Natural killer cell (primary cell): ENCODE results near the gene TUBB1. TPM values are rescaled to one million over a fixed set of nuclear protein-coding genes. Genes with fewer than 3 reads are reported as not detected.

ENCODE experiments used
- ATAC-seq, 3 donors: fragments of 150-1000 bp in 2 of 3; fragments of 200-7000 bp in 1 of 3; cut with Tn5 transposase; 1 replicate in 1 of 3; 2 replicates in 2 of 3; pipeline ENCODE4 v1.10.0; 2021; ENCODE audit warnings: mild to moderate bottlenecking in 2 of 3, moderate library complexity in 2 of 3
- DNase-seq, 2 donors: peaks; one replicate each; pipeline versions ENCODE4 v3.0.0 to v3.0.0-alpha.2; 2013 to 2021; ENCODE audit warnings: mixed read lengths in 1 of 2
- H3K27ac ChIP-seq: one replicate; pipeline ENCODE4 v1.5.1; 2013; ENCODE audit warnings: mild to moderate bottlenecking, low read length
- H3K27me3 ChIP-seq: one replicate; pipeline ENCODE4 v1.6.1; 2013; ENCODE audit warnings: low read length; ENCODE audit not compliant: control insufficient read depth, insufficient read depth
- H3K36me3 ChIP-seq: one replicate; pipeline ENCODE4 v1.6.1; 2013; ENCODE audit warnings: low read length; ENCODE audit not compliant: control insufficient read depth, insufficient read depth
- H3K4me1 ChIP-seq: one replicate; pipeline ENCODE4 v1.6.1; 2013; ENCODE audit warnings: low read length; ENCODE audit not compliant: control insufficient read depth, insufficient read depth
- H3K4me3 ChIP-seq: one replicate; pipeline ENCODE4 v1.5.1; 2013; ENCODE audit warnings: low read length
- H3K9me3 ChIP-seq: one replicate; pipeline ENCODE4 v1.6.1; 2013; ENCODE audit warnings: low read length; ENCODE audit not compliant: control insufficient read depth, insufficient read depth
- H3K27ac Mint-ChIP-seq, 2 donors: one replicate each; pipeline ENCODE4 v1.8.0; 2022; ENCODE audit warnings: mild to moderate bottlenecking in 2 of 2, mixed read lengths in 2 of 2, moderate library complexity in 1 of 2
- H3K27me3 Mint-ChIP-seq, 2 donors: one replicate each; pipeline ENCODE4 v1.8.0; 2022; ENCODE audit warnings: low read depth in 2 of 2, mixed read lengths in 2 of 2
- H3K36me3 Mint-ChIP-seq: one replicate; pipeline ENCODE4 v1.8.0; 2022; ENCODE audit warnings: mixed read lengths
- H3K4me1 Mint-ChIP-seq, 2 donors: one replicate each; pipeline ENCODE4 v1.8.0; 2022; ENCODE audit warnings: mixed read lengths in 2 of 2
- H3K4me3 Mint-ChIP-seq: one replicate; pipeline ENCODE4 v1.8.0; 2022; ENCODE audit warnings: mild to moderate bottlenecking, moderate library complexity, mixed read lengths
- H3K9me3 Mint-ChIP-seq, 2 donors: one replicate each; pipeline ENCODE4 v1.8.0; 2022; ENCODE audit warnings: mixed read lengths in 2 of 2
- CTCF ChIP-seq: fragments of 200-600 bp; IDR thresholded peaks from one replicate; pipeline ENCODE4 v1.8.0; 2022; ENCODE audit warnings: antibody characterized with exemption
- WGBS: methylation state at CpG from one replicate; pipeline ENCODE4 v1.1.7; 2013; ENCODE audit warnings: missing lambda C conversion rate; ENCODE audit not compliant: insufficient coverage; 5-methylcytosine and 5-hydroxymethylcytosine counted together
- intact Hi-C: fragments of 100-400 bp; cut with micrococcal nuclease; formaldehyde crosslinking; loops from one replicate; pipeline ENCODE4 v1.14.2; 2022
- total RNA-seq, 4 donors: library from RNA; stranded (reverse); fragments of 120-200 nt in 1 of 4; gene quantifications; one replicate each; pipeline versions ENCODE4 v1.2.3 to v1.2.4, GENCODE V29; 2013 to 2022

TUBB1 gene
- total RNA-seq, 3 donors from 2014 or later (not counting 1 experiment from before 2014, with no cell fraction given): 4.3 to 46.9 (median 18.8) TPM

GRCh38 chr20:59075934-59076508, 56.8 kb downstream of the TUBB1 start:
- ATAC-seq (peak; percentile 68 to 77 (median 73)), DNase-seq (no peak)
- no peak overlapping the region for H3K4me3 ChIP-seq
- intact Hi-C loops: no loop called here
- WGBS: 46% methylated on average over 4 of the region's 4 CpGs
- no peak overlapping the region for H3K27ac ChIP-seq
- H3K9me3 Mint-ChIP-seq: no peaks in the 10 kb centered on the region
- H3K4me1 ChIP-seq: peaks cover 12% of the 10 kb centered on the region
- no peak for TF ChIP-seq CTCF
- H3K27ac Mint-ChIP-seq: peak overlapping the region in 1 of 2 donors; percentile 66
- no peaks in the 10 kb centered on the region for H3K36me3 Mint-ChIP-seq
- peaks cover 20 to 41% of the 10 kb centered on the region in 2 donors for H3K27me3 Mint-ChIP-seq
- peaks cover 6% of the 10 kb centered on the region for H3K27me3 ChIP-seq
- no peaks in the 10 kb centered on the region for H3K36me3 ChIP-seq
- H3K9me3 ChIP-seq: no peaks in the 10 kb centered on the region
- H3K4me3 Mint-ChIP-seq: no peak overlapping the region
- H3K4me1 Mint-ChIP-seq: peaks cover 5 to 19% of the 10 kb centered on the region in 2 donors

Other genes with a start within 250 kb of the TUBB1 start
- under 1 TPM in 2 of 3 donors, not detected in 1; 0.60 to 0.66 TPM for gene GNAS-AS1, start 168.5 kb upstream of the TUBB1 start, total RNA-seq
- 100 to 1,000 TPM; 530 to 823 (median 582) TPM for gene GNAS, start 166.7 kb upstream of the TUBB1 start, total RNA-seq
- 100 to 1,000 TPM in 1 of 3 donors, 10 to 100 TPM in 2; 75.7 to 105 (median 92.6) TPM for gene NELFCD, start 38.2 kb upstream of the TUBB1 start, total RNA-seq
- 10 to 100 TPM; 30.5 to 52.5 (median 42.3) TPM for gene CTSZ, start 12.2 kb upstream of the TUBB1 start, total RNA-seq
- gene ATP5F1E, start 12.9 kb downstream of the TUBB1 start, total RNA-seq: 10 to 100 TPM; 45.9 to 58.0 (median 50.8) TPM
- 10 to 100 TPM; 49.3 to 51.6 (median 51.4) TPM for gene PRELID3B, start 23.4 kb downstream of the TUBB1 start, total RNA-seq
- 10 to 100 TPM; 24.8 to 42.0 (median 40.2) TPM for gene ZNF831, start 144.4 kb downstream of the TUBB1 start, total RNA-seq